HG03108 (cell line): Measurements from ENCODE around the gene ARHGEF11.

ENCODE experiments used
- ATAC-seq: cut with Tn5 transposase; IDR thresholded peaks from one replicate; pipeline ENCODE4 v1.9.1; 2021; ENCODE audit warnings: moderate library complexity; ENCODE audit not compliant: unreplicated experiment

The ARHGEF11 gene

DNA sequence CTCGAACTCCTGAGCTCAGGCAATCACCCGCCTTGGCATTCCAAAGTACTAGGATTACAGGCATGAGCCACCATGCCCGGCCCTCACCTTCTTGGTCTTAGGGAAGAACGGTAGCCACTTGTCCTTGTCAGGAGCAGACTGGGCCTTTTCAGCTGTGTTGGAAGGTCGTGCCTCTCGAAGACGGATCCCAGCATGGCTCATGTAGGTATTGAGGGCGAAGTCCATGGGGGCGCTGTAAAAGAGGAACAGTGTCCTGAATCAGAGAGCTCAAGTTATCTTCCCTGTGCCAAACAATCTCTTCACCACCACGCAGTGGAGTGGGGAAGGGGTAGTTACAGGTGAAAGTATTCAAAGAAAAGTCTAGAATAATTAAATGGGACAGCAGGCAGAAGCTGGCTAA lies 89.2 kb downstream of the ARHGEF11 start:
- ATAC-seq = no peak

DNA sequence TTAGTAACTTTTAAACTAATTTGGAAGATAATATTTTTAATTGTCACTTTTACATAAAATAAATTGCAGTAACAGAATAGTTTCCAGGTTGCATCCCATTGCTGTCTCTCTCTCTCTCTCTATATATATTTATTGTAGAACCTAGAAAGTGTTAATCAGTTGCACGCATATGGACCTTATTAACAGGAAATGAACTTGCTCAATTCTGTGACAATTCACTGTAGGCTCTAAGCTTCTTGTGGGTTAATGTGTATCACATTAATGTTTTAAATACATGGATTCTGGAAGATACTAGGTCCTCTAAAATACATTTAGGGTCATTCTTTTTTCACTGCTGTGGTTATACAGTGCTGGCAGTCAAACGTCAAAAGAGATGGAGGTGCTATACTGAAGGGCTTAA lies 92.0 kb downstream of the ARHGEF11 start:
- ATAC-seq = no peak

DNA sequence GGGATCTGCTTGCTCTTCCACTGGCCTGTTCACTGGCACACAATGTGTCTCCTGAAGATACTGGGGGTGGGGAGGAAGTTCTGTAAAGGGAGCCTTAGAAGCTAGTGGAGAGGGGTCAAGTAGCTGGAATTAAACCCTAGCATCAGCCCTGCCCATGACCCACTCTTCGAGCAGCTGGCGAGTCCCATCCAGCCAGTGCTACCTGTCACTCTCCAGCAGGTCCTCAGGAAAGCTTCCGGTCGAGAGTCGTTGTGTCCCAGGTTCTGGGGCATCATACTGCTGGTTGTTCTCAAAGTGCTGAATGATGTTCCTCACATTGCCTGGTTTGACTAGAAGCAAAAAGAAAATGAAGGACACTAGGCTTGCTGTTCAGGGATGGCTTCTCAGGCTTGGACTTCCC lies 94.2 kb downstream of the ARHGEF11 start:
- no peak for ATAC-seq

DNA sequence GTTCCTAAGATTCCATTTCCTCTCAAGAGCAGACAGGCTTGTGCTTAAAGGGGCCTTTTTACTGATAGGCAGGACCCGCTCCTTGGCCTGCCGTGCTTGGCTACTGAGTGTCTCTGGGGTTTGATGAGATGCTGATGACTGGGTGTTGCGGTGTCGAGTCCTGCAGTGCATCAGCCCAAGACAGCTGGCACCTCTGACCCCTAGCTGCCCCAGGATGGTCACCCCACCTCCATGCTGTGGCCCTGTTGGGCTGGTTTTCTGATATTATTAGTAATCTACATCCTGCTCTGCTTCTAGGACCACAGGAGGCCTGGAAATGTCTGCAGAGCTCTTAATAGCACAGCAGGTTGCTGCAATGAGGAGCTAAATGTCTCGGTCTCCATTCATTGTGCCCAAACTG lies 96.4 kb downstream of the ARHGEF11 start:
- ATAC-seq = no peak

DNA sequence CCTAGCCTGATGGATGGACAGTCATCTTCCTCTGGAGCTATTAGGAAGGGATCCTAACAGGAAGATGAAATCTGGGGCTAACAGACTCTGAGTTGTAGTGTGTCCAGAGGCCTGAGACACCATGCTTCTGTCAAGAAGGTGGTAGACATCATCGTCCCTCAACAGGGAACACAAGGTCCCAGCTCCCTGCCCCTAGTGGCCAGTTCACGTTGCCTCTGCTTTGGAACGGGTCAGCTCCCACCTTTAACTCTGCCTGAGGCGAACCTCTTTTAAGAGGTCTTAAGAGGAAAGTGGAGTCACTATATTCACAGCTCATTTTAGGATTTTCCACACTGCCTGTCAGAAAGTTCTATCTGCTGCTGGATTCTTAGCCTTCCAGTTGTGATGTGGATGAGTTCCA lies 96.8 kb downstream of the ARHGEF11 start:
- no peak for ATAC-seq

- no peak for ATAC-seq
Observed at GRCh38 chr1:156947818-156948525, 97.6 kb downstream of the ARHGEF11 start.

DNA sequence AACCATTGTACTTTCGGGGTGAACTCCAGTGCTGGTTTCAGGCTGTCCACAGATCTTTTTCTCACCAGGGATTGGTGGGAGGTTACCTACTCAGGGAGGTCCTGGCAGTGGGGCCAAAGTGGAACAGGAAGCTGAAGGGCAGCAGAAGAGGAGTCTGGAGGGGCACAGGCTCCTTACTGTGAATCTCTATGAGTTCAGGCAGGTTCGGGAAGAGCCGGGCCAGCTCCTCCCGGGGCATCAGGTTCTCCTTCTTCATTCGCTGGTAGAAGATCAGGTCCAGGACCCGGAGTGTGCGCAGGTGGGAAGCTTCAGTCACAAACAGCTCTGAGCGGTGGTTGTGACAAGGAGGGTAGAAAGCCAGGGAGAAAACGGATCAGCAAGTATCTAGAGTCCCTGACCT lies 98.4 kb downstream of the ARHGEF11 start:
- ATAC-seq = no peak

GRCh38 chr1:156945881-156946661 lies 99.5 kb downstream of the ARHGEF11 start:
- ATAC-seq = no peak

GRCh38 chr1:156944848-156945247 lies 100.7 kb downstream of the ARHGEF11 start:
- ATAC-seq = no peak

DNA sequence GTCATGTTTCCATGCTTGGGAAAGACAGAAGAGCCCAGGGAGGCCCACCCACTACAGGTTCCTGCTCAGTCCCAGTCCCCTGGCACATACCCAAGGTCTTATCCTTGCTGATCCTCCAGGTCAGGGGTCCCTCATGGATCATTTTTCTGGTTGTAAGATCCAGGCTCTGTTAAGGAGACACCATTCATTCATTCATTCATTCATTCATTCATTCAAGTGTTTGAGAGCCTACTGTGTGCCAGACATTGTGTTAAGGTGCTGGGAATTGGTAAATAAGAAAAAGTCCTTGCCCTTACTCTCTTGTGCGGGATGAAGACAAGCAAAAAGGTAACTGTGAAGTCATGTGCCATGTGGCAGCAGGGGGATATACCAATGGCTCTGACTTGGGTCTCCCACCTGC lies 101.3 kb downstream of the ARHGEF11 start:
- no peak for ATAC-seq

- ATAC-seq = no peak
Observed at GRCh38 chr1:156943756-156944155, 101.8 kb downstream of the ARHGEF11 start.

GRCh38 chr1:156942576-156942975 lies 103.0 kb downstream of the ARHGEF11 start:
- ATAC-seq = no peak

GRCh38 chr1:156942176-156942575 lies 103.4 kb downstream of the ARHGEF11 start:
- ATAC-seq = no peak

DNA sequence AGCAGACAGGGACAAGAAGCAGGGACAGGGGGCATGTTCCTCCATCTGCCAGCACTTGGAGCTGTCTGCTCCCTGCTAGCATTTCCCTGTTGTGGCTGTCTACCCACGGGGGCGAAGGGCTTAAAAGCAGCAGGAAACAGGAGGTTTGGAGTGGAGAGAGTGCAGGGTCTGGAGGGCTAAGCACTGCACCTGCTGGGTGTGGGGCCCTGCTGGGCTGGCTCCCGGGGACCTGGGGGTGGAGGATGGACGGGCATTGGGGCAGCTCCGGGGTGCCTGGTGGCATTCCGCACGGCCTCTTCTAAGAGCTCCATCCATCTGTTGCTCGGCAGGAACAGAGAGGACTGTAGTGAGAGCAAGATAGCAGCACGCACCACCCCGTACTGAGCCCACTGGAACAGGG lies 103.9 kb downstream of the ARHGEF11 start:
- no peak for ATAC-seq

DNA sequence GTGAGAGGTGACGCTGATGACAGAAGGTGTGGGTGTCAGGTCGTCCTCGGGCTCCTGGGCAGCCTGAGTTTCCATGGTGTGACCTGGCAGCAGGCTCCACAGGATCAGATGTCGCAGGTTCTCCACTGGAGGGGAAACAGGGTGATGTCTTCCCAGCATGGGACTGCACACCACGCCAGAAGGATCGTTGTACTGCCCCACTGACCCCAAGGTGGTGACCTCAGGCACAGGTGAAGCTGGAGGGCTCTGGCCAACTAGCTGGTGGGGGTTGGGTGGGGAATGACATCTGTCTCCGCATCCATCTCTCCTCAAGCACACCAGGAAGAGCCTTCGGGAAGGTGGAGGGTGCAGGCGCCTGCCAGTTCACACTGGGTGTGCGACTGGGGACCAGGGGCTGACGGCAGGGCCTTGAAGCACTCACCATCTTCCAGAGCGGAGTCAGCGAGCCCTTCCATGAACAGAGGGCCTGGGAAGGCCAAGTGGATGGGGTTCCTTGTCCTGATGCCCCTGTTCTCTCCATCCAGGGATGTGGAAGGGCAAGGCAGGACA lies 105.7 kb downstream of the ARHGEF11 start:
- no peak for ATAC-seq

DNA sequence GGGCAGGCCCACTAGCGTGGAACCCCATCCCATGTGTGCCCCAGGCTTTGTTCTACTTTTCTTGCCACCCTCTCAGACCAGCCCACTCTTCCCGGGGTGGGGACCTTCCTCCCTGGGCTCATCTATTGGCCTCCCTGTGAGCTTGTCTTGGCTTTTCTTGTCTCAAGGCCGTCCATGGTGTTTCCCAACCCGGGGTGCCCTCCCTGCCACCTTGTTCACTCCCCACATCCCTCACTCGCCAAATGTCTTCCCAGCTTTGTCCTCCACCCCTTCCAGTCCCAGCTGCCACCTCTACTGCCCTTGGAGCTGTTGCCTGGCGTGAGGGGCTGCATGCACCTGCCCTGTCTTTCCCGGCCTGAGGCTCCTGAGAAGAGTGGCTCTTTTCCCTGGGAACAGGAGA lies 106.7 kb downstream of the ARHGEF11 start:
- no peak for ATAC-seq

GRCh38 chr1:156937883-156938282 lies 107.7 kb downstream of the ARHGEF11 start:
- ATAC-seq = no peak

- no peak for ATAC-seq
Observed at GRCh38 chr1:156936721-156937220, 108.8 kb downstream of the ARHGEF11 start.

DNA sequence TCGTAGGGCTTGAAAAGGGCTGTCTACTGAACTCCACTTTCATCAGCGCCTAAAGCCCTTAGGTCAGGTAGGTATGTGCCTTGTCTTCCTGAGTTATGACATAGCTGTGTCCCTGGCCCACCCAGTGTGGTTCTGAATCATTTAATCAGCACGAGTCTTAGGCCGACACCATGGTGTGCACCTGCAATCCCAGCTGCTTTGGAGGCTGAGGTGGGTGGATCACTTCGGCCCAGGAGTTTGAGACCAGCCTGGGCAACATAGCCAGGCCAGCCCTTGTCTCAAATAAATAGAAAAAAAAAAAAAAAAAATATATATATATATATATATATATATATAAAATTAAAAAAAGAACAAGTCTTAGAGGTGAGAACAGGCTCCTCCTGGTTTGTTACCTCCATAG lies 109.4 kb downstream of the ARHGEF11 start:
- ATAC-seq = no peak

DNA sequence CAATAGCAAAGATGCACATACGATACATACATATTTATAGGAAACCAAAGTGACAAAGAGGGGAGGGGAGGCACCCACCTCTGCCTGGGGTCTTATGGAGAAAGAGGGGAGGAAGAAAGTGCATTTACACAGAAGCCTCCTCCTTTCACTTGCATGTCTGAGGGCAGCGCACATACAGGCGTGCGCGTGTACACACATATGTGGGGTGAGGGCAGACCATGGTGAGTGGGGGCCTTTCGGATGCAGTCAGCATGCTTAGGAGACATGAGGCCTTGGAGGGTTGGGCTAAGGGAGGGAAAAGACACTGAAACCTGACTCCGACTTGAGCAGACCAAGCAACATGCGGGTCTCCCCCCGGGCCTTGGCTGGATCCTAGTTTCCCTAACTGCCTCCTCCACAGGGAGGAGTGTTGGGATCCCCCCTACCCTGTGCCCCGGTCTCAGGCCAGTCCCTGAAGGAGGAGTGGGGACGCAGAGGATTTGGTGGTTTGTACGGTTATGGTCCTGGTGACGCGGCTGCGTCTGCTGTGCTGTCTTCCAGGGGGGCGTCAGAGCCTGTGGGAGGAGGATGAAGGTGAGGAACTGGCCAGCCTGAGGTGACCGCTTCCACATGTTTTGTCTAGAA lies 109.9 kb downstream of the ARHGEF11 start:
- ATAC-seq = no peak

- ATAC-seq = no peak
Observed at GRCh38 chr1:156933136-156933535, 112.4 kb downstream of the ARHGEF11 start.
